Measurements from ENCODE around the gene LAMC2. TPM values are rescaled to one million over a fixed set of nuclear protein-coding genes. Genes with fewer than 3 reads are reported as not detected.

The LAMC2 gene
- polyA plus RNA-seq, result 1,627 to 2,571 TPM (median 2,208 TPM) in 3 replicates
- 350 TPM for polyA plus RNA-seq (2011; ENCODE audit: low read depth)
- 688 and 783 TPM in 2 replicates for polyA plus RNA-seq (2011; cell fraction: cytosol; rRNA removed)
- 3,724 and 4,110 TPM in 2 replicates for polyA plus RNA-seq (2011; cell fraction: nucleus; rRNA removed)
- 312 and 2,583 TPM in 2 replicates for polyA plus RNA-seq (2012; ENCODE audit: low replicate concordance)
- polyA minus RNA-seq, result 2,532 to 3,187 TPM (median 2,714 TPM) in 3 replicates
- 1,597 TPM for polyA minus RNA-seq (2011; cell fraction: cytosol; rRNA and poly(A)+ RNA removed)
- 4,972 and 7,290 TPM in 2 replicates for polyA minus RNA-seq (2011; cell fraction: nucleus; rRNA and poly(A)+ RNA removed)

DNA sequence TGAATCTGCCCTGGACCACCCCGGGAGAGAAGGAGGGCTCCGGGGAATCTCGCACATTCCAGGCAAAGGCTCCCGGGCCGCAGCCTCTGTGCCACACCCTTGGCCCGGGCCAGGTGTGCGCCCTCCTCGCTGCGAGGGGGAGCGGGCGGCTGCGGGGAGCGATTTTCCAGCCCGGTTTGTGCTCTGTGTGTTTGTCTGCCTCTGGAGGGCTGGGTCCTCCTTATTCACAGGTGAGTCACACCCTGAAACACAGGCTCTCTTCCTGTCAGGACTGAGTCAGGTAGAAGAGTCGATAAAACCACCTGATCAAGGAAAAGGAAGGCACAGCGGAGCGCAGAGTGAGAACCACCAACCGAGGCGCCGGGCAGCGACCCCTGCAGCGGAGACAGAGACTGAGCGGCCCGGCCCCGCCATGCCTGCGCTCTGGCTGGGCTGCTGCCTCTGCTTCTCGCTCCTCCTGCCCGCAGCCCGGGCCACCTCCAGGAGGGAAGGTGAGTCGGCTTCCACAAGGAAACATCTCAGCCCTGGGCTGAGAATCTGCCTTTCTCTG lies at the start of gene LAMC2:
TSS of gene LAMC2 (plus strand) at position 324 of the 550 bp plus-strand sequence. CDS start at position 413, 89 bp downstream.
- Histone ChIP-seq H3K27me3 (ENCODE audit: control insufficient read depth, extremely low read depth, insufficient read depth, low read length) (no peaks in the 10 kb centered on the region), H3K27ac (ENCODE audit: control insufficient read depth, insufficient read depth, low read length) (peak within 1 kb of the TSS; percentile 100), H3K4me3 (ENCODE audit: control insufficient read depth in 2 of 3, extremely low read depth in 1 of 3, insufficient read depth in 2 of 3, low read depth in 1 of 3, low read length in 3 of 3) (peak within 1 kb of the TSS; percentile 88 to 99 (median 96)), H4K20me1 (ENCODE audit: control insufficient read depth, extremely low read depth, insufficient read depth, low read length) (peaks cover 7% of the 10 kb centered on the region), H3K9me3 (ENCODE audit: control insufficient read depth, low read depth, low read length) (no peaks in the 10 kb centered on the region), H3K9me1 (ENCODE audit: control insufficient read depth, extremely low read depth, insufficient read depth, low read length) (no peaks in the 10 kb centered on the region), H3K9ac (ENCODE audit: control insufficient read depth, extremely low read depth, insufficient read depth, low read length) (peak within 1 kb of the TSS; percentile 98), H3K79me2 (ENCODE audit: control insufficient read depth, insufficient read depth, low read length) (peaks cover 49% of the 10 kb centered on the region), H3K4me2 (ENCODE audit: control insufficient read depth, extremely low read depth, insufficient read depth, low read depth, low read length) (peak within 1 kb of the TSS; percentile 97), H3K36me3 (ENCODE audit: control insufficient read depth in 2 of 2, extremely low read depth in 1 of 2, insufficient read depth in 2 of 2, low read length in 2 of 2) (peaks cover 6 to 23% of the 10 kb centered on the region in 2 experiments), H3K4me1 (ENCODE audit: control insufficient read depth, extremely low read depth, insufficient read depth, low read length) (peaks cover 45% of the 10 kb centered on the region), H2AFZ (ENCODE audit: control insufficient read depth, low read length) (no peak within 1 kb of the TSS)
- peak; percentile 98 for FAIRE-seq
- peak; percentile 96 for DNase-seq (ENCODE audit: low read depth, low spot score)
- TF ChIP-seq EZH2 (IDR thresholded peaks at IDR 0.05; ENCODE audit: low read length), result no peak
- TF ChIP-seq, protein P1, sequence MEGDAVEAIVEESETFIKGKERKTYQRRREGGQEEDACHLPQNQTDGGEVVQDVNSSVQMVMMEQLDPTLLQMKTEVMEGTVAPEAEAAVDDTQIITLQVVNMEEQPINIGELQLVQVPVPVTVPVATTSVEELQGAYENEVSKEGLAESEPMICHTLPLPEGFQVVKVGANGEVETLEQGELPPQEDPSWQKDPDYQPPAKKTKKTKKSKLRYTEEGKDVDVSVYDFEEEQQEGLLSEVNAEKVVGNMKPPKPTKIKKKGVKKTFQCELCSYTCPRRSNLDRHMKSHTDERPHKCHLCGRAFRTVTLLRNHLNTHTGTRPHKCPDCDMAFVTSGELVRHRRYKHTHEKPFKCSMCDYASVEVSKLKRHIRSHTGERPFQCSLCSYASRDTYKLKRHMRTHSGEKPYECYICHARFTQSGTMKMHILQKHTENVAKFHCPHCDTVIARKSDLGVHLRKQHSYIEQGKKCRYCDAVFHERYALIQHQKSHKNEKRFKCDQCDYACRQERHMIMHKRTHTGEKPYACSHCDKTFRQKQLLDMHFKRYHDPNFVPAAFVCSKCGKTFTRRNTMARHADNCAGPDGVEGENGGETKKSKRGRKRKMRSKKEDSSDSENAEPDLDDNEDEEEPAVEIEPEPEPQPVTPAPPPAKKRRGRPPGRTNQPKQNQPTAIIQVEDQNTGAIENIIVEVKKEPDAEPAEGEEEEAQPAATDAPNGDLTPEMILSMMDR (optimal IDR thresholded peaks at IDR 0.05 in 1 of 3, IDR thresholded peaks at IDR 0.05 in 1 of 3, conservative IDR thresholded peaks at IDR 0.05 in 1 of 3; ENCODE audit: extremely low read depth in 1 of 3, insufficient read depth in 2 of 3, low read length in 3 of 3), result peak; percentile 46 to 69 (median 67)
- dilution Hi-C loops (cut with MboI; ENCODE audit: extremely low pct_ligation_motif_present, low sequenced_read_pairs), result no loop called here

DNA sequence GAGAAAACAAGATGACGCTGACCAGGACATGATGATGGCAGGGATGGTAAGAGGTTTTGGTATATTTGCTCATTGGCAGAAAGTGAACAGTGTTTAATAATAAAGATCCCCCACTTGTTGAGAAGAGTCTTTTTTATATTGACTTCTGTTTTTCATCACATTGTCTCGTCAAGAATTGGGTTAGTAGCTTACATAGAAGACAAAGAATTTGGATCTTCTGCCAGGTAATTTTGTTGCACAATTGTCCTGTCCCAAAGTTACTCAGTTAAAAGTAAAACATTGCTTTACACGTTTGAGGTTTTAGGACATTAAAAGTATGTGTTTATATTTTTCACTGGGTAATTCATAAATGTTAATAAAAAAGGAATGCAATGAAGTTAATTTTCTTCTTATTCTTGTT lies 48.3 kb upstream of the LAMC2 start:
- Histone ChIP-seq H3K4me1 (ENCODE audit: control insufficient read depth, extremely low read depth, insufficient read depth, low read length) (peaks cover 19% of the 10 kb centered on the region), H2AFZ (ENCODE audit: control insufficient read depth, low read length) (no peak overlapping the region), H3K9me1 (ENCODE audit: control insufficient read depth, extremely low read depth, insufficient read depth, low read length) (no peaks in the 10 kb centered on the region), H4K20me1 (ENCODE audit: control insufficient read depth, extremely low read depth, insufficient read depth, low read length) (no peaks in the 10 kb centered on the region), H3K4me2 (ENCODE audit: control insufficient read depth, extremely low read depth, insufficient read depth, low read depth, low read length) (no peak overlapping the region), H3K9ac (ENCODE audit: control insufficient read depth, extremely low read depth, insufficient read depth, low read length) (no peak overlapping the region), H3K4me3 (ENCODE audit: control insufficient read depth in 2 of 3, extremely low read depth in 1 of 3, insufficient read depth in 2 of 3, low read depth in 1 of 3, low read length in 3 of 3) (no peak overlapping the region), H3K9me3 (ENCODE audit: control insufficient read depth, low read depth, low read length) (no peaks in the 10 kb centered on the region), H3K27ac (ENCODE audit: control insufficient read depth, insufficient read depth, low read length) (no peak overlapping the region), H3K79me2 (ENCODE audit: control insufficient read depth, insufficient read depth, low read length) (no peaks in the 10 kb centered on the region), H3K27me3 (ENCODE audit: control insufficient read depth, extremely low read depth, insufficient read depth, low read length) (no peaks in the 10 kb centered on the region), H3K36me3 (ENCODE audit: control insufficient read depth in 2 of 2, extremely low read depth in 1 of 2, insufficient read depth in 2 of 2, low read length in 2 of 2) (peaks cover 20 to 39% of the 10 kb centered on the region in 2 experiments)
- TF ChIP-seq, protein P1 (optimal IDR thresholded peaks at IDR 0.05 in 1 of 3, IDR thresholded peaks at IDR 0.05 in 1 of 3, conservative IDR thresholded peaks at IDR 0.05 in 1 of 3; ENCODE audit: extremely low read depth in 1 of 3, insufficient read depth in 2 of 3, low read length in 3 of 3), result no peak
- no peak for TF ChIP-seq EZH2 (IDR thresholded peaks at IDR 0.05; ENCODE audit: low read length)
- DNase-seq (ENCODE audit: low read depth, low spot score) (no peak), FAIRE-seq (no peak)
- dilution Hi-C loops (cut with MboI; ENCODE audit: extremely low pct_ligation_motif_present, low sequenced_read_pairs), result no loop called here
